ENCODE data around the gene FXYD7.

The FXYD7 gene

GRCh38 chr19:35199481-35199880, 56.4 kb downstream of the FXYD7 start:
- no peak for DNase-seq (ENCODE audit: low read depth)

- no peak for DNase-seq (ENCODE audit: low read depth)
Measured at GRCh38 chr19:35202722-35203688, 60.0 kb downstream of the FXYD7 start.

Measured in T-helper 22 cell (primary cell).